Lower leg skin (tissue), 4 donors: ENCODE measurements around the gene NUP93. TPM values are rescaled to one million over a fixed set of nuclear protein-coding genes. Genes with fewer than 3 reads are reported as not detected.
A peak's percentile ranks its signal among the peaks of the same experiment; 100 is the strongest.

Experiments used
- DNase-seq, 2 donors: peaks; one replicate each; pipeline ENCODE4 v3.0.0-alpha.2; 2019; ENCODE audit warnings: low spot score in 2 of 2
- H3K4me3 ChIP-seq: fragments of 200-600 bp; sonication (generic); 2 replicates; pipeline ENCODE4 v1.5.1; 2017; ENCODE audit warnings: mild to moderate bottlenecking, low read depth; ENCODE audit not compliant: poor library complexity, severe bottlenecking
- POLR2A ChIP-seq, 2 donors: fragments of 450-650 bp; IDR thresholded peaks; one replicate each; pipeline ENCODE4 v1.6.1; 2016 to 2017; ENCODE audit warnings: antibody characterized with exemption in 2 of 2, mild to moderate bottlenecking in 1 of 2, moderate library complexity in 1 of 2
- WGBS, 2 donors: methylation state at CpG; one replicate each; pipeline ENCODE4 v1.1.5; 2018; 5-methylcytosine and 5-hydroxymethylcytosine counted together
- intact Hi-C: fragments of 100-400 bp; cut with DNase I; formaldehyde crosslinking; loops from one replicate; pipeline ENCODE4 v1.15.0; 2023; ENCODE audit warnings: low total_unique reads
- total RNA-seq, 4 donors: library from RNA; depleted of rRNA; stranded (reverse); fragments of >200 nt; gene quantifications; one replicate each; pipeline ENCODE4 v1.1.0, GENCODE V29; 2016
- TF ChIP-seq, protein P1 (sequence below), 3 donors: fragments of 450-650 bp; IDR thresholded peaks; one replicate each; pipeline ENCODE4 v1.5.1; 2016; ENCODE audit warnings: antibody characterized with exemption in 3 of 3, mild to moderate bottlenecking in 3 of 3, moderate library complexity in 2 of 3

The NUP93 gene
- total RNA-seq, 4 donors from 2014 or later = 21.0 to 40.6 (median 31.2) TPM

GRCh38 chr16:56700631-56701030 is 29.3 kb upstream of the NUP93 start:
- 94 to 100% methylated on average over 1 of the region's 1 CpG for WGBS, 2 donors

DNA sequence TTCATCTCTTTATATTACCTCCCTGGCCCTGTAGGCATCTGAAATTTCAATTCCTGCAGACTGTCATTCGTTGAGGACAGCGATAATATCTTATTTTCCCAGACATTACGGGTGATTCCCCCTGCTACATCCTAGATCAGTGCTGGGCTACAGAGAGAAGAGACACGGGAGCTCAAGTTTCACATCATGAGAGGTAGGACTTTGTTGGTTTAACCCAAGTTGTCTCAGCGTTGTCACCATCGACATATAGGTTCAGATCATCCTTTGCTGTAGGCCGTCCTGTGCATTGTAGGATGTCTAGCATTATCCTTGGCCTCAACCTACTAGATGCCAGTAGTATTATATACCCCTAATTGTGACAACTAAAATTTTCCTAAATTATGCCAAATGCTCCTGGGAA is 28.4 kb upstream of the NUP93 start:
- DNase-seq = peak in 1 of 2 donors; percentile 26
- TF ChIP-seq, protein P1, sequence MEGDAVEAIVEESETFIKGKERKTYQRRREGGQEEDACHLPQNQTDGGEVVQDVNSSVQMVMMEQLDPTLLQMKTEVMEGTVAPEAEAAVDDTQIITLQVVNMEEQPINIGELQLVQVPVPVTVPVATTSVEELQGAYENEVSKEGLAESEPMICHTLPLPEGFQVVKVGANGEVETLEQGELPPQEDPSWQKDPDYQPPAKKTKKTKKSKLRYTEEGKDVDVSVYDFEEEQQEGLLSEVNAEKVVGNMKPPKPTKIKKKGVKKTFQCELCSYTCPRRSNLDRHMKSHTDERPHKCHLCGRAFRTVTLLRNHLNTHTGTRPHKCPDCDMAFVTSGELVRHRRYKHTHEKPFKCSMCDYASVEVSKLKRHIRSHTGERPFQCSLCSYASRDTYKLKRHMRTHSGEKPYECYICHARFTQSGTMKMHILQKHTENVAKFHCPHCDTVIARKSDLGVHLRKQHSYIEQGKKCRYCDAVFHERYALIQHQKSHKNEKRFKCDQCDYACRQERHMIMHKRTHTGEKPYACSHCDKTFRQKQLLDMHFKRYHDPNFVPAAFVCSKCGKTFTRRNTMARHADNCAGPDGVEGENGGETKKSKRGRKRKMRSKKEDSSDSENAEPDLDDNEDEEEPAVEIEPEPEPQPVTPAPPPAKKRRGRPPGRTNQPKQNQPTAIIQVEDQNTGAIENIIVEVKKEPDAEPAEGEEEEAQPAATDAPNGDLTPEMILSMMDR (IDR thresholded peaks at IDR 0.05) = no peak
- TF ChIP-seq POLR2A (IDR thresholded peaks at IDR 0.05) = no peak
- intact Hi-C loops = loop anchor here (10.0 kb wide), 2 partner anchors 117 to 187 kb away; partner anchors contain the start of gene MT3
- H3K4me3 ChIP-seq = no peak overlapping the region
- 82 to 84% methylated on average over 7 of the region's 7 CpGs for WGBS, 2 donors

More at GRCh38 chr16:56700631-56701030, 29.3 kb upstream of the NUP93 start:
- peak in 1 of 2 donors; percentile 50 for DNase-seq
- intact Hi-C loops = loop anchor here (10.0 kb wide), 2 partner anchors 116 to 186 kb away; partner anchors contain the start of gene MT3
- H3K4me3 ChIP-seq = no peak overlapping the region
- no peak for TF ChIP-seq POLR2A (IDR thresholded peaks at IDR 0.05)
- TF ChIP-seq, protein P1 (IDR thresholded peaks at IDR 0.05) = no peak

- DNase-seq = peak in 1 of 2 donors; percentile 49
- no peak overlapping the region for H3K4me3 ChIP-seq
- TF ChIP-seq, protein P1 (IDR thresholded peaks at IDR 0.05) = no peak
- intact Hi-C loops = loop anchor here (10.0 kb wide), 2 partner anchors 118 to 188 kb away; partner anchors contain the start of gene MT3
- WGBS, 2 donors = 89 to 93% methylated on average over 5 of the region's 5 CpGs
Measured at GRCh38 chr16:56702836-56703235, 27.1 kb upstream of the NUP93 start.

DNA sequence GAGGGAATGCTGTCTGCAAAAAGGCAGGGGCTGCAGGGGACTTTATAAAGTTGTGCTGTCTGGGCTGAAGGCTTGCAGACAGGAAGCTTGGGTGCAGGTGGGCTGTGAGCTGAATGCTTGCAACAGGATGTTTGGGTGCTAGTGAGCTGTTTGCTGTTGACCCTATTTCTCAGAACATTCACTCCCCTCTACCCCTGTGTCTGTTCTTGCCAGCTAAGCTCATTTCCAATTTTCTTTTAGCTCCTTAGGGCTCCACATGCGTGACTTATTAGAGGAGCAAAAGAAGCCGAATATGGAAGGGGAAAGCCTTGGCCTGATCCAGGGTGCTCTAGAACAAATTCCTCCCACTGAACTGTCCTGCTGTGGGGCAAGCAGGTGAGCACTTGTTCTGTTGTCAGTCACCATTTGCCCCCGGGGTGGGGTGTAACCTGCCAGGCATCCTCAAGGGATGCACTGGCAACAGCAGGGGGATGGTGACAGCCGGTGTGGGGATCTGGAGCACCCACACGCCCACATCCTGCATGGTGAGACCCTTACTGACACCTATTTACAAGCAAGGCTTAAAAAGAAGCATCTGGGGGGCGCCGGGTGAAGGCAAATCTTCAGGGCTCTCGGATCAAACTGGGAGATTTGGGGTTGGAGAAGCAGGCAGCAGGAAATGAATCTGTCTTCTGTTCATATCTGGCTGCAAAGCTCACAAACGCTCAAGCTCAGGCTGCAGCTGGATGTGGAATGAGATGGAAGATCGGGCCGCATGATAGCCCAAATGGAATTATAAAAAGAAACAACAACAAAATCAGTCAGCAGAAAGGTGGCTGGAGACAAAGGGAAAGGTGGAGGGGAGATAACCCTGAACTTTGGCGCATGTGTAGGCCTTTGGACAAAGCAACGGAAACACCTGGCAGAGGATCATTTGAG is 21.1 kb upstream of the NUP93 start:
- whole genome bisulfite sequencing, 2 donors = 44 to 45% methylated on average over 13 of the region's 13 CpGs
- no peak overlapping the region for H3K4me3 ChIP-seq
- DNase-seq = peak in 1 of 2 donors; percentile 76
- TF ChIP-seq POLR2A (IDR thresholded peaks at IDR 0.05) = no peak
- TF ChIP-seq, protein P1 (IDR thresholded peaks at IDR 0.05) = no peak
- intact Hi-C loops = loop anchor here (10.0 kb wide), 2 partner anchors 124 to 194 kb away; partner anchors contain the start of gene MT3

GRCh38 chr16:56709443-56710040 is 20.4 kb upstream of the NUP93 start:
- DNase-seq = peak in 1 of 2 donors; percentile 62
- no peak for TF ChIP-seq POLR2A (IDR thresholded peaks at IDR 0.05)
- TF ChIP-seq, protein P1 (IDR thresholded peaks at IDR 0.05) = no peak
- intact Hi-C loops = loop anchor here (10.0 kb wide), 2 partner anchors 125 to 195 kb away; partner anchors contain the start of gene MT3
- no peak overlapping the region for H3K4me3 ChIP-seq
- 82 to 88% methylated on average over 4 of the region's 4 CpGs for WGBS, 2 donors
